ENCODE results near the gene TPST1.
"Not testable (repeated sequence)": the region's sequence is repeated elsewhere in the genome, so short reads cannot be mapped to it uniquely, and the experiment has no call there.

Gene TPST1

DNA sequence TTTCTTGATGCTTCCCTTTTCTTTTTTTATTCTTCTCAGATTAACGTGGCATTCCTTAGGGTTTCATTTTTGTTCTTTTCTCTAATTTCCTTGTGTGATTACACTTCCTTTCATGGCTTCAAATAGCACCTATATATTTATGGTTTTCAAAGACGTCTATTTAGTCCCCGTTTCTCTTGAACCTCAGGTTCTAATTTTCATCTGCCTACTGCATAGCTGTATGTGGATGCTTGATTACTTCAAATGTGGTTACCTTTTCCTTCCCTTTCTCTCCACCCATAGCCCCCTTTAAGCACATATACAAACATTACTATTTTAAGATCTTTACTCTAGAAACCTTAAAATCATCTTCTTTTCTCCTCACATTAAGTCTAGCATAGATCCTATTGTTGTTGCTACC, 2.4 kb downstream of the TPST1 start:
- no peak for DNase-seq (ENCODE audit: low spot score)
- TF ChIP-seq, protein P1, sequence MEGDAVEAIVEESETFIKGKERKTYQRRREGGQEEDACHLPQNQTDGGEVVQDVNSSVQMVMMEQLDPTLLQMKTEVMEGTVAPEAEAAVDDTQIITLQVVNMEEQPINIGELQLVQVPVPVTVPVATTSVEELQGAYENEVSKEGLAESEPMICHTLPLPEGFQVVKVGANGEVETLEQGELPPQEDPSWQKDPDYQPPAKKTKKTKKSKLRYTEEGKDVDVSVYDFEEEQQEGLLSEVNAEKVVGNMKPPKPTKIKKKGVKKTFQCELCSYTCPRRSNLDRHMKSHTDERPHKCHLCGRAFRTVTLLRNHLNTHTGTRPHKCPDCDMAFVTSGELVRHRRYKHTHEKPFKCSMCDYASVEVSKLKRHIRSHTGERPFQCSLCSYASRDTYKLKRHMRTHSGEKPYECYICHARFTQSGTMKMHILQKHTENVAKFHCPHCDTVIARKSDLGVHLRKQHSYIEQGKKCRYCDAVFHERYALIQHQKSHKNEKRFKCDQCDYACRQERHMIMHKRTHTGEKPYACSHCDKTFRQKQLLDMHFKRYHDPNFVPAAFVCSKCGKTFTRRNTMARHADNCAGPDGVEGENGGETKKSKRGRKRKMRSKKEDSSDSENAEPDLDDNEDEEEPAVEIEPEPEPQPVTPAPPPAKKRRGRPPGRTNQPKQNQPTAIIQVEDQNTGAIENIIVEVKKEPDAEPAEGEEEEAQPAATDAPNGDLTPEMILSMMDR (conservative IDR thresholded peaks at IDR 0.05; ENCODE audit: low read depth) = no peak
- H3K27ac ChIP-seq = no peak overlapping the region
- CTCF ChIA-PET = no interaction called here
- POLR2A ChIA-PET (ENCODE audit: low non-redundant PET) = no interaction called here

DNA sequence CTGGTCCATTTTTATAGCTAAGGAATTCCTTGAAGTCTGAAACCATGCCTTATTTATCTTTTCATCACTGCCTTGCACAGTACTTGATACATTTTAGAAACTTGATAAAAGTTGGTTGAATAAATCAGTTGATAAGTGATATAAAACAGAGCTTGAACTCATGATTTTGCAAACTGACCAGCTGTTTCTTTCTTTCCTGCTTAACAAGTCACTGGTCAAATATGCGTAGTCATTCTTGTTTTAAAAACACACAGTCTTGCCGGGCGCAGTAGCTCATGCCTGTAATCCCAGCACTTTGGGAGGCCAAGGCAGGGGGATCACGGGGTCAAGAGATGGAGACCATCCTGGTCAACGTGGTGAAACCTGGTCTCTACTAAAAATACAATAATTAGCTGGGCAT, 6.3 kb downstream of the TPST1 start:
- H3K27ac ChIP-seq = no peak overlapping the region
- ChIA-PET POLR2A (ENCODE audit: low non-redundant PET) (no interaction called here), CTCF (interaction anchor here (0.5 kb wide), 1 partner anchor 108 kb away, joined by 4 read pairs; no protein-coding TSS in a partner anchor)
- DNase-seq (ENCODE audit: low spot score) = no peak
- TF ChIP-seq, protein P1 (conservative IDR thresholded peaks at IDR 0.05; ENCODE audit: low read depth) = no peak

DNA sequence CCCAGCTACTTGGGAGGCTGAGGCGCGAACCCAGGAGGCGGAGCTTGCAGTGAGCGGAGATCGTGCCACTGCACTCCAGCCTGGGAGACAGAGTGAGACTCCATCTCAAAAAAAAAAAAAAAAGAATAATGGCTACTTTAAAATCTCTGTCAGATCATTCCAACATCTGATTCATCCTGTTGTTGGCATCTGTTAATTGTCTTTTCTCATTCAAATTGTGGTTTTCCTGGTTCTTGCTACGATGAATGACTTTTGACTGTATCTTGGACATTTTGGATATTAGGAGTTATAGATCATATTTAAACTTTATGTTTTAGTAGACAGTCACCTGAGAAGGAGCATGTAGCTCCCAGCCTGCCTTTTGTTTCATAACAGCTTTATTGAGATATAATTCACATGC, 8.5 kb downstream of the TPST1 start:
- TF ChIP-seq, protein P1 (conservative IDR thresholded peaks at IDR 0.05; ENCODE audit: low read depth) = no peak
- no peak overlapping the region for H3K27ac ChIP-seq
- no peak for DNase-seq (ENCODE audit: low spot score)
- ChIA-PET POLR2A (ENCODE audit: low non-redundant PET) (interaction anchor here (0.7 kb wide), 1 partner anchor 131 kb away, joined by 4 read pairs; no protein-coding TSS in a partner anchor), CTCF (no interaction called here)

DNA sequence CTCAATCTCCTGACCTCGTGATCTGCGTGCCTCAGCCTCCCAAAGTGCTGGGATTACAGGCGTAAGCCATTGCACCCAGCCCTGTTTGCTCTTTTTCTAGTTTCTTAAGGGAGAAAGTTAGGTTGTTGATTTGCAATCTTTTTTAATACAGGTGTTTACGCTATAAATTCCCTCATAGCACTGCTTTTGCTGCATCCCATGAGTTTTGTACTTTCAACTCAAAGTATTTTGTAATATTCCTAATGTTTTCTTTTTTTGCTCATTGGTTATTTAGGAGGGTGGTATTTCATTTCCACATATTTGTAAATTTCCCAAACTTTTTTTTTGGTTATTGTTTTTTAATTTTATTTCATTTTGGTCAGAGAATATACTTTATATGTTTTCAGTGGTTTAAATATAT, 11.6 kb downstream of the TPST1 start:
- ChIA-PET CTCF (no interaction called here), POLR2A (ENCODE audit: low non-redundant PET) (no interaction called here)
- TF ChIP-seq, protein P1 (conservative IDR thresholded peaks at IDR 0.05; ENCODE audit: low read depth) = no peak
- H3K27ac ChIP-seq = no peak overlapping the region
- DNase-seq (ENCODE audit: low spot score) = no peak

DNA sequence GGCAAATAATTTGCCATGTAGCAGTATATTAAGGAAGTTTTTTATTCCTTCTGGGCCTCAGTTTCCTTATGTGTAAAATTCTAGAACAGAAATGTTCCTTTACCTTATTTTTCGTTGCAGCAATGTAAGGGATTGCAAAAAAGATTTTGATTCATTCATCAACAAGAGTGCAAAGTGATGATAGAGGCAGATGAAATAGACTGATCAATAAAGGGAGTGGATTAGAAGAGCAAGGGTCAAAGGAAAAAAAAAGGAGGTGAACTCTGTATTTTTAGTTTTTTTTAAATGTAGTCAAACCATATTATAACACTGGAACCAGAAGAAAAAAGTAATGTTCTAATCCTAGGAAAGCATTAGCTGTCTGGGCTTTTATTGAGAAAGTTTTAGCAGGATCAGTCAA, 14.7 kb downstream of the TPST1 start:
- DNase-seq (ENCODE audit: low spot score) = no peak
- no peak overlapping the region for H3K27ac ChIP-seq
- ChIA-PET POLR2A (ENCODE audit: low non-redundant PET) (no interaction called here), CTCF (no interaction called here)
- TF ChIP-seq, protein P1 (conservative IDR thresholded peaks at IDR 0.05; ENCODE audit: low read depth) = no peak

DNA sequence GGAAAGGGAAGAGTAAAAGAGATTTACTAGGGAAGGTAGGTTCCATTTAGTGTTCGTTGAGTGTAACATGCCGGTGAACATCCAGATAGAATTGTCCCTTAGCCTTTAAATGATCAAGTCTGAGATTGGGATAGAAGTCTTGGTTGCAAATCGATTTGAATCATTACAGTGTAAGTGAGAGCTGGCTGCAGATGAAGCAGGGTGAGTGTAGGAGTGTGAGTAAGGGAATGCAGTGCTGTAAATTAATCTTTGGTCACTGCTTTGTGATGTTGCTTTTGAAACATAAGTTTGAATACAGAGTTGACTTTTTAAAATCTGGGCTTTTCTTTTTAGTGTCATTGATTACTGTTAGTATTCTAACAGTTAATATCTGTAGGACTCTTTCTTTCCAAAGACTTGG, 16.3 kb downstream of the TPST1 start:
- H3K27ac ChIP-seq = no peak overlapping the region
- CTCF ChIA-PET = no interaction called here
- POLR2A ChIA-PET (ENCODE audit: low non-redundant PET) = no interaction called here
- TF ChIP-seq, protein P1 (conservative IDR thresholded peaks at IDR 0.05; ENCODE audit: low read depth) = no peak
- no peak for DNase-seq (ENCODE audit: low spot score)

DNA sequence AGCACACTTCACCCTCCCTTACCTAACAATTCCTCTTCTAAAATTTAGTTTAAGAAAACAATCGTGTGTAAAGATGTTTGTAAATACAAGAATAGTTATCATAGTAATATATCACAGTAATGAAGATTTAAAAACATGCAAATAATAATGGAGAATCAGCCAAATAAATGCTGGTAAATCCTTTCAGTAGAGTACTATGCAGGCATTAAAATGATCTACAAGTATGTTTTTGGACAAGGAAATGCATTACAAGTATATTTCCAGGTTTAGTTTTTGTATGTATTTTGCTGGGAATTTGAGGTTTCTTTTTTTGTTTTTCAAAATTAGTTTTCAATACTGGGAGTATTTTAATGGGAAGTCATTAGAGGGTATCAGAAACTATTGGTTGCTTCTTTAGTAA, 22.7 kb downstream of the TPST1 start:
- POLR2A ChIA-PET (ENCODE audit: low non-redundant PET) = interaction anchor here (0.6 kb wide), 1 partner anchor 59 kb away, joined by 5 read pairs; no protein-coding TSS in a partner anchor
- no peak for DNase-seq (ENCODE audit: low spot score)
- CTCF ChIA-PET = no interaction called here
- TF ChIP-seq, protein P1 (conservative IDR thresholded peaks at IDR 0.05; ENCODE audit: low read depth) = no peak
- no peak overlapping the region for H3K27ac ChIP-seq

DNA sequence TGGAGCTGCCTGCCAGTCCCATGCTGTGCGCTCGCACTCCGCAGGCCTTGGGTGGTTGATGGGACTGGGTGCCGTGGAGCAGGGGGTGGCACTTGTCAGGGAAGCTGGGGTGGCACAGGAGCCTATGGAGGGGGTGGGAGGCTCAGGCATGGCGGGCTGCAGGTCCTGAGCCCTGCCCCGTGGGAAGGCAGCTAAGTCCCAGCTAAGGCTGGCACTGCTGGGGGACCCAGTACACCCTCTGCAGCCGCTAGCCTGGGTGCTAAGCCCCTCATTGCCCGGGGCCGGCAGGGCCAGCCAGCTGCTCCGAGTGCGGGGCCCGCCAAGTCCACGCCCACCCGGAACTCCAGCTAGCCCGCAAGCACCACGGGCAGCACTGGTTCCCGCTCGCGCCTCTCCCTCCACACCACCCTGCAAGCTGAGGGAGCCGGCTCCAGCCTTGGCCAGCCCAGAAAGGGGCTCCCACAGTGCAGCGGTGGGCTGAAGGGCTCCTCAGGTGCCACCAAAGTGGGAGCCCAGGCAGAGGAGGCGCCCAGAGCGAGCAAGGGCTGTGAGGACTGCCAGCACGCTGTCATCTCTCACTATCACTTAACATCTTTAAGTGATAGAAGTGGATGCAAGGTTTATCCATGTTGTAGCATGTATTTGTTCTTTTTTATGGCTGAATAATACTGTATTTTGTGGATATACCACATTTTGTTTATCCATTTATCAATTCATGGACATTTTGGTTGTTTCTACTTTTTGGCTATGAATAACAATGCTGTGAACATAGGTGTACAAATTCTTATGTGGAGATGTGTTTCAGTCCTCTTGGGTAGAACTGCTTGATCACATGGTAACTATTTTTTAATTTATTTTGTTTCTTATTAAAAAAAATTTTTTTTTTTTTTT, 26.4 kb downstream of the TPST1 start:
- not testable (repeated sequence) for H3K27ac ChIP-seq; DNase-seq (ENCODE audit: low spot score)
- CTCF ChIA-PET = interaction anchor here (0.6 kb wide), 1 partner anchor 20 kb away, joined by 4 read pairs; no protein-coding TSS in a partner anchor
- POLR2A ChIA-PET (ENCODE audit: low non-redundant PET) = interaction anchor here (0.6 kb wide), 1 partner anchor 137 kb away, joined by 3 read pairs; no protein-coding TSS in a partner anchor

All from RWPE1 (cell line).